Left hindlimb (tissue), 1 donor: Measurements from ENCODE around the gene ZNF33A.
"Not testable (repeated sequence)": the region's sequence is repeated elsewhere in the genome, so short reads cannot be mapped to it uniquely, and the experiment has no call there.

Source experiments
- DNase-seq: peaks from one replicate; pipeline ENCODE4 v3.0.0-alpha.2; 2018

The ZNF33A gene

GRCh38 chr10:38047666-38048065, 37.2 kb downstream of the ZNF33A start:
- DNase-seq, result no peak

- no peak for DNase-seq
These were observed 39.7 kb downstream of the ZNF33A start for GRCh38 chr10:38050212-38050611.

GRCh38 chr10:38054361-38054797, 43.9 kb downstream of the ZNF33A start:
- no peak for DNase-seq

GRCh38 chr10:38055274-38055894, 44.9 kb downstream of the ZNF33A start:
- not testable (repeated sequence) for DNase-seq

GRCh38 chr10:38069663-38070062, 59.2 kb downstream of the ZNF33A start:
- not testable (repeated sequence) for DNase-seq

GRCh38 chr10:38070501-38070900, 60.0 kb downstream of the ZNF33A start:
- no peak for DNase-seq

GRCh38 chr10:38072552-38072951, 62.1 kb downstream of the ZNF33A start:
- no peak for DNase-seq

- no peak for DNase-seq
These were observed 66.2 kb downstream of the ZNF33A start for GRCh38 chr10:38076687-38077086.

- DNase-seq, result not testable (repeated sequence)
These were observed 82.8 kb downstream of the ZNF33A start for GRCh38 chr10:38093318-38093717.

- DNase-seq, result no peak
These were observed 83.3 kb downstream of the ZNF33A start for GRCh38 chr10:38093816-38094157.

GRCh38 chr10:38094158-38094926, 83.9 kb downstream of the ZNF33A start, which contains the start of gene ZNF37A:
TSS of gene ZNF37A (plus strand) at chr10:38094337. CDS start at chr10:38096618, 2,281 bp downstream.
- DNase-seq, result peak; percentile 94

- no peak for DNase-seq
These were observed 84.6 kb downstream of the ZNF33A start for GRCh38 chr10:38094927-38095574.

- DNase-seq, result no peak
These were observed 92.4 kb downstream of the ZNF33A start for GRCh38 chr10:38102880-38103279.

- DNase-seq, result no peak
These were observed 93.3 kb downstream of the ZNF33A start for GRCh38 chr10:38103756-38104155.

- DNase-seq, result no peak
These were observed 101.7 kb downstream of the ZNF33A start for GRCh38 chr10:38112159-38112558.
